ENCODE results near the gene FEZ2. TPM values are rescaled to one million over a fixed set of nuclear protein-coding genes. Genes with fewer than 3 reads are reported as not detected.

FEZ2 gene, protein sequence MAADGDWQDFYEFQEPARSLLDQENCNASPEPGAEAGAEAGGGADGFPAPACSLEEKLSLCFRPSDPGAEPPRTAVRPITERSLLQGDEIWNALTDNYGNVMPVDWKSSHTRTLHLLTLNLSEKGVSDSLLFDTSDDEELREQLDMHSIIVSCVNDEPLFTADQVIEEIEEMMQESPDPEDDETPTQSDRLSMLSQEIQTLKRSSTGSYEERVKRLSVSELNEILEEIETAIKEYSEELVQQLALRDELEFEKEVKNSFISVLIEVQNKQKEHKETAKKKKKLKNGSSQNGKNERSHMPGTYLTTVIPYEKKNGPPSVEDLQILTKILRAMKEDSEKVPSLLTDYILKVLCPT
- total RNA-seq: 43.5 and 48.0 TPM in 2 replicates
- long read RNA-seq, partial matches to known transcripts: 0 of 3 reads
- long read RNA-seq, other reads (novel, unspliced or antisense): 2 of 3 reads

DNA sequence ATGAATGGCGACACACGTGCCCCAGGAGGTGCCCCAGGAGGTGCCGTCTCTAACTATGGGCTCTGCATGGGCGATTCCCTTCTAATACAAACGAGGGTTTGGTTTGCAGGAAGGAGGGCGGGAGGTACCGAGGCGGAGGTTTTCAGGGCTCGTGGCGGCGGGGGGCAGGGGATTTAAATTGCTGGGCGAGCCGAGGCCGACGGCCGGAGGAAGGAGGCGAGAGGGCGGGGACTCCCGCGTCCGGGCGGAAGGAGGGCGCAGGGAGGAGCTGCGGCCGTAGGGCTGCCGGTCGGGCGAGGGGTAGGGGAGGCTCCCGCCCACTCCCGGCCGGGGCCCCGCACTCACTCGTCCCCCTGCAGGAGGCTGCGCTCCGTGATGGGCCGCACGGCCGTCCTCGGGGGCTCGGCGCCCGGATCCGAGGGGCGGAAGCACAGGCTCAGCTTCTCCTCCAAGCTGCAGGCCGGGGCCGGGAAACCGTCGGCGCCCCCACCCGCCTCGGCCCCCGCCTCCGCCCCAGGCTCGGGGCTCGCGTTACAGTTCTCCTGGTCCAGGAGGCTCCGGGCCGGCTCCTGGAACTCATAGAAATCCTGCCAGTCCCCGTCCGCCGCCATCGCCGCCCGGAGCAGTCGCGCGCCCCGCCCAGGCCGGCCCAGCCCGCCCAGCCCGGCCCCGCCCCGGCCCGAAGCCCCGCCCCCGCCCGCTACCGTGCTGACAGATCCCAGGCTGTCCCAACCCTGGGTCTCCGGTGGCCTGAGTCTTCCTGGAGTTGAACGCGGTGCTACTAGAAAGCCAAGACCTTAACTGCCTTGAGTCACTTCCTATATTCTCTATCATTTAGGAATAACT is at the start of gene FEZ2:
Gene FEZ2 (minus strand): TSS at position 637 of the 846 bp plus-strand sequence. CDS start 26 bp downstream, at position 611.
- Mint-ChIP-seq H3K4me1 (peaks cover 35% of the 10 kb centered on the region), H3K27me3 (ENCODE audit: low read depth) (no peaks in the 10 kb centered on the region), H3K27ac (ENCODE audit: unreplicated experiment) (peak within 1 kb of the TSS; percentile 89), H3K4me3 (peak within 1 kb of the TSS; percentile 96), H3K9me3 (no peaks in the 10 kb centered on the region), H3K36me3 (ENCODE audit: low read depth) (peaks cover 14% of the 10 kb centered on the region)
- peak; percentile 73 for DNase-seq (ENCODE audit: low read depth, low spot score)
- TF ChIP-seq, protein P1, sequence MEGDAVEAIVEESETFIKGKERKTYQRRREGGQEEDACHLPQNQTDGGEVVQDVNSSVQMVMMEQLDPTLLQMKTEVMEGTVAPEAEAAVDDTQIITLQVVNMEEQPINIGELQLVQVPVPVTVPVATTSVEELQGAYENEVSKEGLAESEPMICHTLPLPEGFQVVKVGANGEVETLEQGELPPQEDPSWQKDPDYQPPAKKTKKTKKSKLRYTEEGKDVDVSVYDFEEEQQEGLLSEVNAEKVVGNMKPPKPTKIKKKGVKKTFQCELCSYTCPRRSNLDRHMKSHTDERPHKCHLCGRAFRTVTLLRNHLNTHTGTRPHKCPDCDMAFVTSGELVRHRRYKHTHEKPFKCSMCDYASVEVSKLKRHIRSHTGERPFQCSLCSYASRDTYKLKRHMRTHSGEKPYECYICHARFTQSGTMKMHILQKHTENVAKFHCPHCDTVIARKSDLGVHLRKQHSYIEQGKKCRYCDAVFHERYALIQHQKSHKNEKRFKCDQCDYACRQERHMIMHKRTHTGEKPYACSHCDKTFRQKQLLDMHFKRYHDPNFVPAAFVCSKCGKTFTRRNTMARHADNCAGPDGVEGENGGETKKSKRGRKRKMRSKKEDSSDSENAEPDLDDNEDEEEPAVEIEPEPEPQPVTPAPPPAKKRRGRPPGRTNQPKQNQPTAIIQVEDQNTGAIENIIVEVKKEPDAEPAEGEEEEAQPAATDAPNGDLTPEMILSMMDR (conservative IDR thresholded peaks at IDR 0.05): peak; percentile 21

DNA sequence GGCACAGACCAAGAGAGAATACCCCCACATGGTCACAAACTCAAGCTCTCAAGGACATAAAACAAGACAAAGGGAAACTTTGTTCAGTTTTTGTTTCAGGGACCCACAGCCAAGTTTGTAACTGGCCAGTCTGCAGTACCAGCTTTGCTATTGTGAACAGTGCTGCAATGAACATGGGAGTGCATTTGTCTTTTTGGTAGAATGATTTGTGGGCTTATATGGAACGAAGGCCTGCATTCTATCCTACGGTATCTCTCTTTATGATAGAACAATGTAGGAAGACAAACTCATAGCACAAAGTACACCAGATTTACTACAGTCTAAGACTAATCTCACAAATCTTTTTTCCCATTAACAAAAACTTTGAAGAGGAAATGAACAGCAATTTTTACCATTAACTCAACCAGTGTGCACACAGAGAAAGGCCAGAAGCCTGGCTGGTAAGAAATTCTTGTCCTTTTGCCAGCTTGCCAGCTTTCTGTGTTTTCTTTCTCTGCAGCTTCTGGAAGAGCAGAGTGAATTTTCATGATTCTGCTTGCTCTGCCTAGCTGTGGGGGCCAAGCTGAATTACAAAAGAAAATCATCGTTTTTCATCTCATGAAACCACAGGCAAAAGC is 37.1 kb upstream of the FEZ2 start:
- Mint-ChIP-seq H3K4me1 (no peaks in the 10 kb centered on the region), H3K27ac (ENCODE audit: unreplicated experiment) (no peak overlapping the region), H3K9me3 (peaks cover 7% of the 10 kb centered on the region), H3K27me3 (ENCODE audit: low read depth) (no peaks in the 10 kb centered on the region), H3K36me3 (ENCODE audit: low read depth) (peaks cover 3% of the 10 kb centered on the region), H3K4me3 (no peak overlapping the region)
- TF ChIP-seq, protein P1 (conservative IDR thresholded peaks at IDR 0.05): no peak
- DNase-seq (ENCODE audit: low read depth, low spot score): no peak

DNA sequence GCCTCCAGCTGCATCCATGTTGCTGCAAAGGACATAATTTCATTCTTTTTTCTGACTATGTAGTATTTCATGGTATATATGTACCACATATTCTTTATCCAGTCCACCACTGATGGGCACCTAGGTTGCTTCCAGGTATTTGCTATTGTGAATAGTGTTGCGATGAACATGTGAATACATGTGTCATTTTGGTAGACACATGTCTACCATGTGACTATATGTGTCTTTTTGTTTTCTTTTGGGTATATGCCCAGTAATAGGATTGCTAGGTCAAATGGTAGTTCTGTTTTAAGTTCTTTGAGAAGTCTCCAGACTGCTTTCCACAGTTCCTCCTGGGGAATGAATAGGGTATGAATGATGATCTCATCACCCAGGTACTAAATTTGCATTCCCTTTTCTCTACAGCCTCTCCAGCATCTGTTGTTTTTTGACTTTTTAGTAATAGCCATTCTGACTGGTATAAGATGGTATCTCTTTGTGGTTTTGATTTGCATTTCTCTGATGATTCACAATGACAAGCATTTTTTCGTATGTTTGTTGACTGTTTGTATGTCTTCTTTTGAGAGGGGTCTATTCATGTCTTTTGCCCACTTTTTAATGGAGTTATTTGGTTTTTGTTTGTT is 35.6 kb upstream of the FEZ2 start:
- DNase-seq (ENCODE audit: low read depth, low spot score): no peak
- Mint-ChIP-seq H3K4me3 (no peak overlapping the region), H3K27me3 (ENCODE audit: low read depth) (no peaks in the 10 kb centered on the region), H3K4me1 (no peaks in the 10 kb centered on the region), H3K9me3 (peaks cover 7% of the 10 kb centered on the region), H3K27ac (ENCODE audit: unreplicated experiment) (no peak overlapping the region), H3K36me3 (ENCODE audit: low read depth) (peaks cover 3% of the 10 kb centered on the region)
- TF ChIP-seq, protein P1 (conservative IDR thresholded peaks at IDR 0.05): no peak

DNA sequence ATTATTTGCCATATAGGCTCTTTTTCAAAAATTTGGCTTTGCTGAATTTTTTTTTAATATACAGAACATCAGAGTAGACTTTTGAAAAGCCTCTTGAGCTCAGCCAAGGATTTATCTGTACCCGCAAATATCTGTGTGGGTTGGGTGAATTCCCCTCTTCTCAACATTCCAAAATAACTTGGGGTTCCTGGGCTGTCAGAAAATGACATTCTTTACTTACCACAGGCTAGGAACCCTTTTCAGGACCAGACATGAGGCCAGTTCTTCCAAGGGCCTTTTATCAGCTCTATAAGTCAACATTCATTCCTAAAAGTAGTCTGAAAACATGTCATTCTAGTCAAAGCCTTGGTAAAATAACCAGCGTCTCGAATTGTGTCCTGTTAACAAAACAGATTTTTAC is 28.8 kb upstream of the FEZ2 start:
- TF ChIP-seq, protein P1 (conservative IDR thresholded peaks at IDR 0.05): no peak
- Mint-ChIP-seq H3K27me3 (ENCODE audit: low read depth) (no peaks in the 10 kb centered on the region), H3K36me3 (ENCODE audit: low read depth) (peaks cover 3% of the 10 kb centered on the region), H3K4me1 (no peaks in the 10 kb centered on the region), H3K9me3 (peaks cover 10% of the 10 kb centered on the region), H3K4me3 (no peak overlapping the region), H3K27ac (ENCODE audit: unreplicated experiment) (no peak overlapping the region)
- DNase-seq (ENCODE audit: low read depth, low spot score): no peak

DNA sequence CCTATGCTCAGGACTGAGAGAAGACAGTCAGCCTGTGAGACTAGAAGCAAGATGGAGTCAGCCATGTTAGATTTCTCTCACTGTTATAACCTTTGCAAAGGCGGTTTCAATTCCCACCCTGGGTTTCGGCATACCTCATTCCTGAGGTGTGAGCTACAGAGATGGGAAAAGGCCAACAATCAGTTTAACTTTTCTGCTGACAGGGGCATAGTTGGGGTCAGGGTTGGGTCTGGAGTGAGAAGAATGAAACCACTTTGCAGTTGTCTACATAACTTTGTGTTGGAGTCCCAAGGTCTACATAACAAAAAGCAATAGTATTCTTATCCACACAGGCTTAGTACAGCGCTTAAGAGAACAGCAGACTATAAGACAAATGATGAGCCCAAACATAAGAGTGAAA is 28.1 kb upstream of the FEZ2 start:
- peak overlapping the region; percentile 75 for H3K27ac Mint-ChIP-seq (ENCODE audit: unreplicated experiment)
- no peaks in the 10 kb centered on the region for H3K4me1 Mint-ChIP-seq
- peaks cover 3% of the 10 kb centered on the region for H3K36me3 Mint-ChIP-seq (ENCODE audit: low read depth)
- no peak for DNase-seq (ENCODE audit: low read depth, low spot score)
- TF ChIP-seq, protein P1 (conservative IDR thresholded peaks at IDR 0.05): no peak
- H3K27me3 Mint-ChIP-seq (ENCODE audit: low read depth): no peaks in the 10 kb centered on the region
- H3K9me3 Mint-ChIP-seq: peaks cover 9% of the 10 kb centered on the region
- no peak overlapping the region for H3K4me3 Mint-ChIP-seq

Measured in neural crest cell (in vitro differentiated cells).